Left lung (tissue), 10 donors: ENCODE measurements around the gene CCDC30. TPM values are rescaled to one million over a fixed set of nuclear protein-coding genes. Genes with fewer than 3 reads are reported as not detected.

Experiments
- ATAC-seq: fragments of 200-7000 bp; cut with Tn5 transposase; one replicate; pipeline ENCODE4 v1.9.1; 2020; ENCODE audit warnings: moderate library complexity
- DNase-seq, 4 donors: peaks; one replicate each; pipeline ENCODE4 v3.0.0-alpha.2; 2013 to 2020
- H3K27ac ChIP-seq, 2 donors: fragments of 200-600 bp; sonication (generic) in 1 of 2; one replicate each; pipeline versions ENCODE4 v1.5.0 to v1.8.0; 2020 to 2021
- H3K27me3 ChIP-seq, 2 donors: fragments of 200-600 bp; sonication (generic) in 1 of 2; one replicate each; pipeline versions ENCODE4 v1.5.0 to v1.8.0; 2020 to 2021
- H3K36me3 ChIP-seq, 2 donors: fragments of 200-600 bp; sonication (generic) in 1 of 2; one replicate each; pipeline versions ENCODE4 v1.5.0 to v1.8.0; 2020 to 2021
- H3K4me1 ChIP-seq, 2 donors: fragments of 200-600 bp; one replicate each; pipeline ENCODE4 v1.8.0; 2021
- H3K4me3 ChIP-seq, 2 donors: fragments of 200-600 bp; sonication (generic) in 1 of 2; one replicate each; pipeline versions ENCODE4 v1.5.0 to v1.8.0; 2020 to 2021; ENCODE audit warnings: mild to moderate bottlenecking in 1 of 2
- H3K9me3 ChIP-seq, 2 donors: fragments of 200-600 bp; sonication (generic) in 1 of 2; one replicate each; pipeline versions ENCODE4 v1.5.0 to v1.8.0; 2020 to 2021
- CTCF ChIP-seq, 2 donors: fragments of 200-600 bp; sonication (generic) in 1 of 2; IDR thresholded peaks; one replicate each; pipeline versions ENCODE4 v1.5.0 to v1.8.0; 2021; ENCODE audit warnings: antibody characterized with exemption in 2 of 2
- intact Hi-C, 2 donors: fragments of 100-400 bp; cut with DNase I; formaldehyde crosslinking; loops; one replicate each; pipeline versions ENCODE4 v1.11.2 to v1.14.2; 2022
- polyA plus RNA-seq, 6 donors: library from polyadenylated mRNA; unstranded; fragments of 120-200 nt; gene quantifications; one replicate each; pipeline ENCODE4 v1.2.1, GENCODE V29; 2013; ENCODE audit not compliant: insufficient read length in 6 of 6
- total RNA-seq, 2 donors: library from RNA; stranded (reverse); fragmentation: NEBNext Ultra II Directional; extraction: Animal tissue kit (Norgen Biotek cat#: 25700); gene quantifications; one replicate each; pipeline ENCODE4 v1.2.1, GENCODE V29; 2021
- donor health status: DM: no; HTN: yes; CAD: no.
- donor health status: DM: no; HTN: no; CAD: no.

CCDC30 gene
- total and polyA plus RNA-seq, 8 donors, result 4.5 to 16.2 (median 12.3) TPM

- intact Hi-C loops, result no loop called here
- no peak for TF ChIP-seq CTCF (IDR thresholded peaks at IDR 0.05)
- Histone ChIP-seq H3K36me3 (peaks cover 0 to 10% of the 10 kb centered on the region in 2 donors), H3K4me3 (no peak overlapping the region), H3K27ac (no peak overlapping the region), H3K4me1 (no peaks in the 10 kb centered on the region), H3K27me3 (no peaks in the 10 kb centered on the region), H3K9me3 (peaks cover 0 to 7% of the 10 kb centered on the region in 2 donors)
- no peak for DNase-seq
- no peak for ATAC-seq
These were observed 129.7 kb downstream of the CCDC30 start for GRCh38 chr1:42592811-42593210.

- intact Hi-C loops, result no loop called here
- Histone ChIP-seq H3K4me3 (no peak overlapping the region), H3K4me1 (no peaks in the 10 kb centered on the region), H3K36me3 (peaks cover 0 to 10% of the 10 kb centered on the region in 2 donors), H3K27me3 (no peaks in the 10 kb centered on the region), H3K9me3 (no peaks in the 10 kb centered on the region), H3K27ac (no peak overlapping the region)
- ATAC-seq (no peak), DNase-seq (peak in 1 of 4 donors; percentile 10)
- no peak for TF ChIP-seq CTCF (IDR thresholded peaks at IDR 0.05)
These were observed 130.5 kb downstream of the CCDC30 start for GRCh38 chr1:42593486-42594100.

GRCh38 chr1:42601472-42601871 is 138.4 kb downstream of the CCDC30 start:
- no peak for TF ChIP-seq CTCF (IDR thresholded peaks at IDR 0.05)
- Histone ChIP-seq H3K36me3 (no peaks in the 10 kb centered on the region), H3K27ac (no peak overlapping the region), H3K27me3 (no peaks in the 10 kb centered on the region), H3K4me1 (no peaks in the 10 kb centered on the region), H3K9me3 (peaks cover 0 to 7% of the 10 kb centered on the region in 2 donors), H3K4me3 (no peak overlapping the region)
- ATAC-seq (no peak), DNase-seq (no peak)
- intact Hi-C loops, result no loop called here

- no peak for DNase-seq
- intact Hi-C loops, result no loop called here
- no peaks in the 10 kb centered on the region for H3K36me3 ChIP-seq
These were observed 150.7 kb downstream of the CCDC30 start for GRCh38 chr1:42613803-42614131.

GRCh38 chr1:42618866-42619265 is 155.8 kb downstream of the CCDC30 start:
- H3K27me3 ChIP-seq, result no peaks in the 10 kb centered on the region
- no peak for TF ChIP-seq CTCF (IDR thresholded peaks at IDR 0.05)
- no peaks in the 10 kb centered on the region for H3K36me3 ChIP-seq
- intact Hi-C loops, result no loop called here
- no peaks in the 10 kb centered on the region for H3K4me1 ChIP-seq
- no peak overlapping the region for H3K4me3 ChIP-seq
- no peak overlapping the region for H3K27ac ChIP-seq
- ATAC-seq (no peak), DNase-seq (peak in 1 of 4 donors; percentile 1)
- H3K9me3 ChIP-seq, result no peaks in the 10 kb centered on the region

More at GRCh38 chr1:42613803-42614131, 150.7 kb downstream of the CCDC30 start:
- Histone ChIP-seq H3K4me3 (no peak overlapping the region), H3K4me1 (no peaks in the 10 kb centered on the region), H3K27me3 (no peaks in the 10 kb centered on the region), H3K9me3 (no peaks in the 10 kb centered on the region), H3K27ac (no peak overlapping the region)
- TF ChIP-seq CTCF (IDR thresholded peaks at IDR 0.05), result no peak
- ATAC-seq, result no peak
